ENCODE data around the gene ZG16B. TPM values are rescaled to one million over a fixed set of nuclear protein-coding genes. Genes with fewer than 3 reads are reported as not detected.

The ZG16B gene
- total RNA-seq, 2 donors from 2014 or later, result 37.1 to 268 TPM

GRCh38 chr16:2821487-2822157 is 8.5 kb upstream of the ZG16B start:
- WGBS, result 72% methylated on average over 9 of the region's 9 CpGs
- DNase-seq (ENCODE audit: low spot score), result no peak
- intact Hi-C loops (cut with DNase I), result no loop called here

DNA sequence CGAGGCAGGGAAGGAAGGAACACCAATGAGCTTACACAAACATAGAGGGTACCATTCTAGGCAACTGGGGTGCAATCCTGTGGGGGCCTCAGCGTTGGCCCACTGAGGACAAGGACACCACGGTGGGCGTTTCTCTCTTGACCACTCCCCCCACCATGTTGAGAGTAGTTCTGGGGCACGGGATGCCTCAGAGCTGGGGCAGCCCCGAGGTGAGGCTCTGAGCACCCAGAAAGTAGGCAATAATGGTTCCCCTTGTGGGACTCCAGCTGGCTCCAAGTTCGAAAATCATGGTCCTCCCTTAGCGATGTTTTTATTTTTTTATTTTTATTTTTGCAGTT is 8.0 kb upstream of the ZG16B start:
- Histone ChIP-seq H3K4me1 (replicated peaks) (no peaks in the 10 kb centered on the region), H3K27ac (no peak overlapping the region), H3K9me3 (no peaks in the 10 kb centered on the region), H3K36me3 (no peaks in the 10 kb centered on the region), H3K27me3 (replicated peaks; ENCODE audit: insufficient read depth) (no peaks in the 10 kb centered on the region), H3K4me3 (no peak overlapping the region)
- WGBS, result 79% methylated on average over 8 of the region's 8 CpGs
- no peak for DNase-seq (ENCODE audit: low spot score)
- intact Hi-C loops (cut with DNase I), result no loop called here
- TF ChIP-seq POLR2AphosphoS5 (IDR thresholded peaks at IDR 0.05), result no peak
- TF ChIP-seq POLR2A (IDR thresholded peaks at IDR 0.05), result no peak
- TF ChIP-seq, protein P1, sequence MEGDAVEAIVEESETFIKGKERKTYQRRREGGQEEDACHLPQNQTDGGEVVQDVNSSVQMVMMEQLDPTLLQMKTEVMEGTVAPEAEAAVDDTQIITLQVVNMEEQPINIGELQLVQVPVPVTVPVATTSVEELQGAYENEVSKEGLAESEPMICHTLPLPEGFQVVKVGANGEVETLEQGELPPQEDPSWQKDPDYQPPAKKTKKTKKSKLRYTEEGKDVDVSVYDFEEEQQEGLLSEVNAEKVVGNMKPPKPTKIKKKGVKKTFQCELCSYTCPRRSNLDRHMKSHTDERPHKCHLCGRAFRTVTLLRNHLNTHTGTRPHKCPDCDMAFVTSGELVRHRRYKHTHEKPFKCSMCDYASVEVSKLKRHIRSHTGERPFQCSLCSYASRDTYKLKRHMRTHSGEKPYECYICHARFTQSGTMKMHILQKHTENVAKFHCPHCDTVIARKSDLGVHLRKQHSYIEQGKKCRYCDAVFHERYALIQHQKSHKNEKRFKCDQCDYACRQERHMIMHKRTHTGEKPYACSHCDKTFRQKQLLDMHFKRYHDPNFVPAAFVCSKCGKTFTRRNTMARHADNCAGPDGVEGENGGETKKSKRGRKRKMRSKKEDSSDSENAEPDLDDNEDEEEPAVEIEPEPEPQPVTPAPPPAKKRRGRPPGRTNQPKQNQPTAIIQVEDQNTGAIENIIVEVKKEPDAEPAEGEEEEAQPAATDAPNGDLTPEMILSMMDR (IDR thresholded peaks at IDR 0.05), result no peak

More at GRCh38 chr16:2821487-2822157, 8.5 kb upstream of the ZG16B start:
- Histone ChIP-seq H3K4me1 (replicated peaks) (no peaks in the 10 kb centered on the region), H3K27me3 (replicated peaks; ENCODE audit: insufficient read depth) (no peaks in the 10 kb centered on the region), H3K9me3 (no peaks in the 10 kb centered on the region), H3K27ac (no peak overlapping the region), H3K4me3 (no peak overlapping the region), H3K36me3 (no peaks in the 10 kb centered on the region)
- TF ChIP-seq, protein P1 (IDR thresholded peaks at IDR 0.05), result no peak
- TF ChIP-seq POLR2A (IDR thresholded peaks at IDR 0.05), result no peak
- TF ChIP-seq POLR2AphosphoS5 (IDR thresholded peaks at IDR 0.05), result no peak

- Histone ChIP-seq H3K4me1 (replicated peaks) (no peaks in the 10 kb centered on the region), H3K27ac (no peak overlapping the region), H3K27me3 (replicated peaks; ENCODE audit: insufficient read depth) (no peaks in the 10 kb centered on the region), H3K4me3 (no peak overlapping the region), H3K36me3 (no peaks in the 10 kb centered on the region), H3K9me3 (no peaks in the 10 kb centered on the region)
- 62% methylated on average over 4 of the region's 4 CpGs for WGBS
- intact Hi-C loops (cut with DNase I), result no loop called here
- TF ChIP-seq, protein P1 (IDR thresholded peaks at IDR 0.05), result no peak
- TF ChIP-seq POLR2AphosphoS5 (IDR thresholded peaks at IDR 0.05) (no peak), POLR2A (IDR thresholded peaks at IDR 0.05) (no peak)
- no peak for DNase-seq (ENCODE audit: low spot score)
Observed at GRCh38 chr16:2822496-2822895, 7.6 kb upstream of the ZG16B start.

GRCh38 chr16:2824626-2825025 is 5.5 kb upstream of the ZG16B start:
- Histone ChIP-seq H3K9me3 (no peaks in the 10 kb centered on the region), H3K4me3 (no peak overlapping the region), H3K27ac (no peak overlapping the region), H3K4me1 (replicated peaks) (peaks cover 5% of the 10 kb centered on the region), H3K36me3 (no peaks in the 10 kb centered on the region), H3K27me3 (replicated peaks; ENCODE audit: insufficient read depth) (no peaks in the 10 kb centered on the region)
- WGBS, result 87% methylated on average over 10 of the region's 10 CpGs
- intact Hi-C loops (cut with DNase I), result no loop called here
- no peak for DNase-seq (ENCODE audit: low spot score)
- TF ChIP-seq POLR2A (IDR thresholded peaks at IDR 0.05) (no peak), POLR2AphosphoS5 (IDR thresholded peaks at IDR 0.05) (no peak)
- TF ChIP-seq, protein P1 (IDR thresholded peaks at IDR 0.05), result no peak

GRCh38 chr16:2825049-2825742 is 4.9 kb upstream of the ZG16B start:
- Histone ChIP-seq H3K4me3 (no peak overlapping the region), H3K4me1 (replicated peaks) (peaks cover 6% of the 10 kb centered on the region), H3K27ac (no peak overlapping the region), H3K27me3 (replicated peaks; ENCODE audit: insufficient read depth) (no peaks in the 10 kb centered on the region), H3K36me3 (no peaks in the 10 kb centered on the region), H3K9me3 (no peaks in the 10 kb centered on the region)
- intact Hi-C loops (cut with DNase I), result no loop called here
- 70% methylated on average over 26 of the region's 26 CpGs for WGBS
- no peak for DNase-seq (ENCODE audit: low spot score)
- TF ChIP-seq POLR2A (IDR thresholded peaks at IDR 0.05) (no peak), POLR2AphosphoS5 (IDR thresholded peaks at IDR 0.05) (no peak)
- TF ChIP-seq, protein P1 (IDR thresholded peaks at IDR 0.05), result no peak

Data from prostate gland (tissue), 2 donors.